Type B pancreatic cell (in vitro differentiated cells): ENCODE measurements around the gene FGF3. TPM values are rescaled to one million over a fixed set of nuclear protein-coding genes. Genes with fewer than 3 reads are reported as not detected.

ENCODE experiments used
- DNase-seq: peaks from one replicate; pipeline ENCODE4 v3.0.0; 2021; ENCODE audit warnings: mixed read lengths; ENCODE audit not compliant: unreplicated experiment; ENCODE audit errors: extremely low spot score
- H3K27ac Mint-ChIP-seq: 2 replicates; pipeline ENCODE4 v1.8.0; 2021; ENCODE audit warnings: mild to moderate bottlenecking, mixed read lengths
- H3K27me3 Mint-ChIP-seq: 2 replicates; pipeline ENCODE4 v1.8.0; 2021; ENCODE audit warnings: mixed read lengths
- H3K36me3 Mint-ChIP-seq: 2 replicates; pipeline ENCODE4 v1.8.0; 2021; ENCODE audit warnings: mixed read lengths
- H3K4me1 Mint-ChIP-seq: one replicate; pipeline ENCODE4 v1.8.0; 2021; ENCODE audit warnings: mixed read lengths; ENCODE audit not compliant: unreplicated experiment
- H3K4me3 Mint-ChIP-seq: 2 replicates; pipeline ENCODE4 v1.8.0; 2021; ENCODE audit warnings: mild to moderate bottlenecking, mixed read lengths
- H3K9me3 Mint-ChIP-seq: 2 replicates; pipeline ENCODE4 v1.8.0; 2021; ENCODE audit warnings: mixed read lengths
- total RNA-seq: library from RNA; stranded (reverse); gene quantifications from 2 replicates; pipeline ENCODE4 v1.2.1, GENCODE V29; 2021; ENCODE audit warnings: low replicate concordance
- TF ChIP-seq, protein P1 (sequence below): fragments of 200-600 bp; sonication (generic); conservative IDR thresholded peaks from 2 replicates; pipeline ENCODE4 v1.5.0; 2021; ENCODE audit warnings: antibody characterized with exemption, mild to moderate bottlenecking

FGF3 gene
- total RNA-seq, 1 donor from 2014 or later, result not detected

GRCh38 chr11:69810289-69811118, 8.7 kb downstream of the FGF3 start:
- TF ChIP-seq, protein P1, sequence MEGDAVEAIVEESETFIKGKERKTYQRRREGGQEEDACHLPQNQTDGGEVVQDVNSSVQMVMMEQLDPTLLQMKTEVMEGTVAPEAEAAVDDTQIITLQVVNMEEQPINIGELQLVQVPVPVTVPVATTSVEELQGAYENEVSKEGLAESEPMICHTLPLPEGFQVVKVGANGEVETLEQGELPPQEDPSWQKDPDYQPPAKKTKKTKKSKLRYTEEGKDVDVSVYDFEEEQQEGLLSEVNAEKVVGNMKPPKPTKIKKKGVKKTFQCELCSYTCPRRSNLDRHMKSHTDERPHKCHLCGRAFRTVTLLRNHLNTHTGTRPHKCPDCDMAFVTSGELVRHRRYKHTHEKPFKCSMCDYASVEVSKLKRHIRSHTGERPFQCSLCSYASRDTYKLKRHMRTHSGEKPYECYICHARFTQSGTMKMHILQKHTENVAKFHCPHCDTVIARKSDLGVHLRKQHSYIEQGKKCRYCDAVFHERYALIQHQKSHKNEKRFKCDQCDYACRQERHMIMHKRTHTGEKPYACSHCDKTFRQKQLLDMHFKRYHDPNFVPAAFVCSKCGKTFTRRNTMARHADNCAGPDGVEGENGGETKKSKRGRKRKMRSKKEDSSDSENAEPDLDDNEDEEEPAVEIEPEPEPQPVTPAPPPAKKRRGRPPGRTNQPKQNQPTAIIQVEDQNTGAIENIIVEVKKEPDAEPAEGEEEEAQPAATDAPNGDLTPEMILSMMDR, result no peak
- Mint-ChIP-seq H3K36me3 (no peaks in the 10 kb centered on the region), H3K27me3 (peaks cover 36% of the 10 kb centered on the region), H3K9me3 (no peaks in the 10 kb centered on the region), H3K4me1 (peaks cover 6% of the 10 kb centered on the region), H3K4me3 (no peak overlapping the region), H3K27ac (no peak overlapping the region)
- DNase-seq, result no peak

GRCh38 chr11:69808667-69809086, 10.5 kb downstream of the FGF3 start:
- Mint-ChIP-seq H3K27me3 (peaks cover 24% of the 10 kb centered on the region), H3K27ac (no peak overlapping the region), H3K4me1 (peaks cover 6% of the 10 kb centered on the region), H3K9me3 (no peaks in the 10 kb centered on the region), H3K4me3 (no peak overlapping the region), H3K36me3 (no peaks in the 10 kb centered on the region)
- DNase-seq, result no peak
- TF ChIP-seq, protein P1, result no peak

GRCh38 chr11:69807106-69807815, 12.0 kb downstream of the FGF3 start:
- no peaks in the 10 kb centered on the region for H3K9me3 Mint-ChIP-seq
- TF ChIP-seq, protein P1, result no peak
- H3K36me3 Mint-ChIP-seq, result no peaks in the 10 kb centered on the region
- peaks cover 6% of the 10 kb centered on the region for H3K4me1 Mint-ChIP-seq
- peaks cover 29% of the 10 kb centered on the region for H3K27me3 Mint-ChIP-seq
- no peak overlapping the region for H3K4me3 Mint-ChIP-seq
- H3K27ac Mint-ChIP-seq, result no peak overlapping the region
- no peak for DNase-seq

- TF ChIP-seq, protein P1, result no peak
- Mint-ChIP-seq H3K9me3 (no peaks in the 10 kb centered on the region), H3K36me3 (no peaks in the 10 kb centered on the region), H3K27ac (no peak overlapping the region), H3K4me3 (no peak overlapping the region), H3K27me3 (peaks cover 33% of the 10 kb centered on the region), H3K4me1 (peaks cover 6% of the 10 kb centered on the region)
- no peak for DNase-seq
These were observed 14.3 kb downstream of the FGF3 start for GRCh38 chr11:69804769-69805508.

DNA sequence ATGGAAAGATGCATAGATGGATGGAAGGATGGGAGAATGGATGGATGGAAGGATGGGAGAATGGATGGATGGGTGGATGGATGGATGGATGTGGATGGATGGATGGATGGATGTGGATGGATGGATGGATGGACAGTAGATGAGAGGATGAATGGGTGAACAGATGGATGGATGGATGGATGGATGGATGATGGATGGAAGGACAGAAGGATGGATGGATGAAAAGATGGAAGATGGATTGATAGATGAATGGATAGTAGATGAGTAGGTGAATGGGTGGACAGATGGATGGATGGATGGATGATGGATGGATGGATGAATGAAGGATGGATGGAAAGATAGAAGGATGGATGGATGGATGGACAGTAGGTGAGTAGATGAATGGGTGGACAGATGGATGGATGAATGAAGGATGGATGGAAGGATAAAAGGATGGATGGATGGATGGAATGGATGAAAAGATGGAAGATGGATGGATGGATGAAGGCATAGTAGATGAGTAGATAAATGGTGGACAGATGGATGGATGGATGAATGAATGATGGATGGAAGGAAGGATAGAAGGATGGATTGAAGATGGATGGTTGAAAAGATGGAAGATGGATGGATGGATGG, 15.5 kb downstream of the FGF3 start:
- Mint-ChIP-seq H3K27me3 (peaks cover 28% of the 10 kb centered on the region), H3K36me3 (no peaks in the 10 kb centered on the region), H3K4me3 (no peak overlapping the region), H3K27ac (no peak overlapping the region), H3K9me3 (no peaks in the 10 kb centered on the region), H3K4me1 (no peaks in the 10 kb centered on the region)
- no peak for DNase-seq
- TF ChIP-seq, protein P1, result no peak
